GM18517 (cell line): ENCODE measurements around the gene MC2R.
"Not testable (repeated sequence)": the region's sequence is repeated elsewhere in the genome, so short reads cannot be mapped to it uniquely, and the experiment has no call there.

Experiments used
- ATAC-seq: cut with Tn5 transposase; IDR thresholded peaks from one replicate; pipeline ENCODE4 v1.9.1; 2021; ENCODE audit warnings: mild to moderate bottlenecking, moderate library complexity; ENCODE audit not compliant: unreplicated experiment

The MC2R gene

DNA sequence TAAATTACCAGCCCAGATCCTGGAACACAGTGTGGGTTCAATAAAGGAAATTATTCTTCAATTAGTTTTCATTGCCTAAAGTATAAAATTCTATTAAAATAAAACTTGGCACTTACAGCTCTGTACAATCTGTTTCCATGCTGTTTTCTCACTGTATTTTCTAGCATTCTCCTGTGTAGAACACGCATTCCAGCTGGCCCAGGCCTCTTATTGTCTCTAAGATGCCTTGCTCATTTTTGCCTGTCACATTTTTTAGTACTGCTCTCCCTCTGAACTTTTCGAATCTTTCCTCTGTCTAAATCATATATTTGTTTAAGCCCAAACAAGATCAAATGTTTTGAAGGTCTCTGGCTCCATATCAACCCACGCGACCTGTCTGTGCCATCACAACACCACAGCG, 20.8 kb downstream of the MC2R start:
- no peak for ATAC-seq

DNA sequence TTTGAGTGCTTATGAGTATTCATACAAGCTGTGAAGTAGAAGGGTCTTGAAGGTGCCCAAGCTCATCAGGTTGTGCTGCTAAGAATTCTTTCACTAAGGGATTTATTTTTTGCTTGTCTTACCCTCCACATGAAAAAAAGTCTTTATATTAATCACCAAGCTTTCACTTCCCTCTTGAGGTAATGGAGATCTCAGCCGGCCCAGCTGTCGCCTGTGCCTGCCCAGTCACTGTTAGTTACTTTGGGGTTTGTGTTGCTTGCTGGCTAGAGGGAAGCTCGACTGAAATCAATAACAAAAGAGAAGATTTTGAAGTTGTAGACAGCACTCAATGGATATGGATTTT, 21.9 kb downstream of the MC2R start:
- ATAC-seq = peak; percentile 99

DNA sequence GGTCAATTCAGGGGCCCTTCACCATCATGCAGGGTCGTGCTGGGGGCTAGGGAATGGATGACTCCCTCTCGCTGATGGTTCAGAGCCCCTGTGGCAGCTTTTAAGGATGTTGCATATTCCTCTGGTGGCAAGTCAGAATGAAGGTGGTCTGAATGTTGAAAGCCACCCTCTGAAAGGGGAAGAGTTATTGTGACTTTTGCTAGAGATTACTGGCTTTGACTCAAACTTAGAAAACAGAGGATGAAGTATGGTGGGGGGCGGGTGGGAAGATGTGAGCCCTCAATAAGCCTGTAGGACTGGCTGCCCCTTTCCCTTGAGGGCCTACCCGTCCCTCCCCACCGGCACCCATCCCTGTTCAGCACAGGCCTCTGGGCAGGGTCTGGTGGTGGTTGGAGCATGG, 23.2 kb downstream of the MC2R start:
- no peak for ATAC-seq

DNA sequence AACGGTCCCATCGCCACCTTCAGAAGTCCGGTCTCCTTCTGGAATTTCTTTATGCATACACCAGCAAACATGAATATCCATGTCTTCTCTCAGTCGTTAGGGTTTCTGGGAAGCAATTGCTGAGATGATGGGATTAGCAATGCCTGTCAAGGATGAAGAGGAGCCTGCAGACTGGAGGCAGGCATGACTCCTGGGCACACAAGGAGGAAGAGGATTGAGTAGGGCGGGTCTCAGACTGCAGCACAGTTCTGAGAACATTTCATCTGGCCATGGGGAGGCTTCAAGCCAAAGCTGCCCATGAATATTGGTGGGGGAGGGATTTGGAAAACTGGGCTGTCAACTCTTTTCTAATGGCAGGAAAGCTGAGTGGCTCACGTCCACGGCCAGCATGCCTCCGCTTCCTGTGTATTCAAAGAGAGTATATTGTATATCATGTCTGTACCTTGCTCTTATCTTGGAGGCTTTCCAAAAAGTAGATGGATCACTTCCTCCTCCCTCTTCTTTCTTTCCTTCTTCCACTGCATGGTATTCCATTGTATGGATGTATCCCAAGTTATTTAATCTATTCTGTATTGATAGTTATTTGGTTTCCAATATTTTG, 24.5 kb downstream of the MC2R start:
- ATAC-seq = no peak

DNA sequence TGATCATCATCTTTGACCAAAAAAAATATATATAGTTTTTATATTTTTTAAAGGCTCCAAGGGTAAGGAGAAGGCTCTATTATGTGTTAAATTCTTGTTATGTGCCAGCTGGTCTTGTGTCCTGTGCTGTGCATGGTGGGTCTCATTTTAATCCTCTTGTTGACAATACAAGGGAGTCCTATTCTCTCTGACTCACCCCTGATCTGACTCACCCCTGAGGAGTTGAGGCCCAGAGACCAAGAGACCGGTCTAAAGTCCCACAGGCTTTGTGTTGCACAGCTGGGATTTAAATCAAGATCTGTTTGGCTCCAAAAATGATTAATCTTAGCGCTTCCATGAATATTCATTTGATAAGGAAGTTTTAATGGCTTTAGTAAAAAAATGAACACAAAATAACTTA, 25.7 kb downstream of the MC2R start:
- ATAC-seq = no peak

DNA sequence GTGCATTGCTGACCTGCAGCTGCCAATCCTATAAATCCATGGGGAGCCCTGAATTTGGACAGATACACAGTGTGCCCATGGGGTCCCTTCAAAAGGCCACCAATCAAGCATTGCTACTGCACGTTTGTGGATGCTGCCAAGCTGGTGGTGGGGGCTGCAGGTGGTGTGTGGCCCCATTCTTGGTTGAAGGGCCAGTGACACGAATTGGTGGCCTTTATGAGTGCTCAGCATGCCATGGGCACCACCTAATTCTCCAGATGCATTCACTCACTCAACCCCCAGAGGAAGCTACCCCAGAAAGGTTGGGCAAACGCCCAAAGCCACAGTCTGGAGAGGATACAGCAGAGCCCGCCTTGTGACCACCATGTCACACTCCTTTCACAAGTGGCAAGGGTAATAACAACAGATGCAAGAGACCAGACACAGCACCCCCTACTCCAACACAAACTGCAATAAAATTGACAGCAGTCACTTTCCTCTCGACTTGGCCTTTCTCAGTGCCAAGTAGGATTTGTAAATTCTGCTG, 27.1 kb downstream of the MC2R start:
- ATAC-seq = no peak

DNA sequence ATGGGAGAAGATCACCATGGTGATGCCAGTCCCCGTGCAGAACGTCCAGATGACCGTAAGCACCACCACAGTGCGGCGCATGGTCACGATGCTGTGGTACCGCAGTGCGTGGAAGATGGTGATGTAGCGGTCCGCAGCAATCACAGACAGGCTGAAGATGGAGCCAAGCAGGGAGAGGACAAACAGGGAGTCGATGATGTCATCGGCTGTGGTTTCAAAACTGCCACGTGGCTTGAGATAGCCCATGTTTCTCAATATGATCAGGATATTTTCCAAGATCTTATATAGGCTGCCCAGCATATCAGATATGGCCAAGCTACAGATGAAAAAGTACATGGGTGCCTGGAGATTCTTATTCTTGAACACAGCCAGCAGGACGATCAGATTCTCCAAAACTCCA, 30.3 kb downstream of the MC2R start:
- ATAC-seq = no peak

DNA sequence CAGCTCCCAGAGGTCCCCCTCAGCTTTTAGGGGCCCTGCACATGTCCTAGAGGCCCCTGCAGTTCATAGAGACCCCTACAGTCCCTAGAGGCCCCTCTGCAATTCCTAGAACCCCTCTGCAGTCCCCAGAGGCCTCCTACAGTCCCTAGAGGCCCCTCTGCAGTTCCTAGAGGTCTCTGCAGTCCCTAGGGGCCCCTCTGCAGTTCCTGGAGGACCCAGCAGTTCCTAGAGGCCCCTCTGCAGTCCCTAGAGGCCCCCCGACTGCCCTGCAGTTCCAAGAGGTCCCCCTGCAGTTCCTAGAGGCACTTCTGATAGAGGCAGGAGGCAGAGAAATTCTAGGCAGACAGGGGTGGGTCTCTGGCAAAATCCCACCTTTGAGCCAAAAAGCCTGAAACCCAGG, 35.4 kb downstream of the MC2R start:
- no peak for ATAC-seq

DNA sequence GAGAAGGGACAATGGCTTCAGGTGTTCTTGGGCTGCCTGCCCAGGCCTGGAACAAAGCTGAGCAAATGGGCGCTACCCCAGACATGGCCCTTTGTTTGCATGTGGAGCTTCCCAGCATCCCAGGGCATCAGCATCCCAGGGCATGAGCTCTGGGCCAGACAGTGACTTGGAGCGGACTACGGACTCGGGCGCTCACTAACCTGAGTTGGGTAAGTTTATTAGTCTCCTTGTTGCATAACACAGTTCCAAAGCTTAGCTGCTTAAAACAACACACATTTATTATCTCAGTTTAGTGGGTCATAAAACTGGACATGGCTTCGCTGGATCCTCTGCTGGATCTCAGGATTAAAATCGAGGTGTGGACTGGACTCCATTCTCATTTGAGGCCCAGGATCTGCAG, 35.8 kb downstream of the MC2R start:
- ATAC-seq = no peak

DNA sequence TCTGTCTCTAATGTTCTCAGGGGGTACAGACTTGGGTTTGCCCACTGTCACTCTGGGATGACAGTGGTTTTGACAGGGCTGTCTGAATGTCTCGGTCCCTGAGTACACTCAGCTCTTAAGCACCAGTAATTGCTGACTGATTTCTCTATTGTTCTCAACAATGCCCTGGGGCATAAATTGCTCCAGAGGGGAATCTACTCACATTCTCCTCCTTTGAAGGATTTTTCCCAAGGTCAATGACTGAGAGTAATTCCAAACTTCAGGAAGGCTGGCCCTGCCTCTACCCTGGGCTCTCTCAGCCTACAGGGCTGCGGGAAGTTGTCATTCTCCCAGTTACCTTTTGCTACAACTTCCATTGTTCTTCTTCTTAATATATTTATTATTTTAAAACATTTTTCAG, 36.5 kb downstream of the MC2R start:
- no peak for ATAC-seq

DNA sequence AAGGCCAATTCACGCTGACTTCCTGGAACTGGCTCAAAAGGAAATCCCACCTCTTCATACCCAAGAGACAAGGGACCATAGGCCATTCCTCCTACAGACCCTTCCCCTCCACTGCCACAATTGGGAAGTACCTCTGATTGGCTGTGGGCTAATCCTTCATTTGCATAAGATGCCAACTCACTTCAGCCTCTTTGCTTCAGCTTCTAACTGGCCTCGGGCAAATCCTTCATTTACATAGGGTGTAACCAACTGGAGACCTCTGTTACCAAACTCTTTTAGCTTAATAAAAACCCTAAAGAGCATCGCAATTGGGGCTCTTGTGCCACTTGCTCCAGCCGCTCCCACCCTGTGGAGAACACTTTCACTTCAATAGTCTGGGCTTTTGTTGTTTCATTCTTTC, 38.2 kb downstream of the MC2R start:
- no peak for ATAC-seq

DNA sequence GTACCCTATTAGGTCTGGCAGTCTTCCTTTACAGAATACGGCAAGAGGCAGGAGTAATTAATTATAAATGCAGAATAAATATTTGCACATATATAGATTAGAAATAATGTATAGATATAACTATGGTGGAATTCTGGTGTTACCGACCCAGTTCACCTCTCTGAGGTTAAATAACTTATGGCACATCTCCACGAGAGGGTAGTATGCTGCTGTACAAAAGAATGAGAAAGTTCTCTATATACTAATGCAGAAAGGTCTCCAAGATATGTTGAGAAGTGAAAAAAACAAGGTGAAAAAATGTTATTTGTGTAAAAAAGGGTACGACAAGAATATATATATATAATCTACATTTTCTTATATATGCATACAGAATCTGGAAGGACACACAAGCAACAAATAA, 40.8 kb downstream of the MC2R start:
- ATAC-seq = no peak

DNA sequence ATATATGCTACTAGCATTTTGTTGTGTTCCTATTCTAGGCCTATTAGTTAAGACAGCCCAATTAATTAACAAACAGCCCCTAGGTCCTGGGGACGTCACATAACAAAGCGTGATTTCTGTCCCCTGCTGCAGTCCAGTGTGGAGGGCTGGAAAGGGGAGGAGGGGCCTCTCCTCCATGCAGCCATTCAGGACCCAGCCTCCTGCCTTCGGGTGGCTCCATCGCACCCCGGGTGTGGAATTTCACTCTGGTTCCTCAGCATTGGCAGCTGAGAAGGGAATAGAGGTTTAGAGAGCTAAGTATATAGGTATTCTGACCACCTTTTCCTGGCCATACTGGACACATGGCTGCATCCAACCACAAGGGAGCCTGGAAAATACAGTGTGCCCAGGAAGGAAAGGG, 42.4 kb downstream of the MC2R start:
- no peak for ATAC-seq

DNA sequence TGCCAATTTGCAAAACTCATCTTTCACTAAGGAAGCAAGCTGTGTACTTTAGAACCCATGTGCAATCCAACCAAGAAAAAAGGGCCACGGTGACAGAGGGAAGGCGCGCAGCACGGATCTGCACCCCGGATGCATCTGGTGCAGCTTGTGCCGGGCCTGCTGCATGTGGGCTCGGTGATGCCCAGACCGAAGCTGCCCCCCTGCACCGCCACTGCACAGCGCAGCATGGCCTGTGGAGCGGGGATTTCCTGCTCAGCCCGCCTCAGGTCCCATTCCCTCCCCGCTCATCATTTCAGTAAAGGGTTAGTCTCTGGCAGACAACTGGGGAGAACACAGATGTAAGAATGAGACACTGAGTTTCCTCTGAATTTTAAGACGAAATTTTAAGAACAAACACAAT, 43.0 kb downstream of the MC2R start:
- no peak for ATAC-seq

DNA sequence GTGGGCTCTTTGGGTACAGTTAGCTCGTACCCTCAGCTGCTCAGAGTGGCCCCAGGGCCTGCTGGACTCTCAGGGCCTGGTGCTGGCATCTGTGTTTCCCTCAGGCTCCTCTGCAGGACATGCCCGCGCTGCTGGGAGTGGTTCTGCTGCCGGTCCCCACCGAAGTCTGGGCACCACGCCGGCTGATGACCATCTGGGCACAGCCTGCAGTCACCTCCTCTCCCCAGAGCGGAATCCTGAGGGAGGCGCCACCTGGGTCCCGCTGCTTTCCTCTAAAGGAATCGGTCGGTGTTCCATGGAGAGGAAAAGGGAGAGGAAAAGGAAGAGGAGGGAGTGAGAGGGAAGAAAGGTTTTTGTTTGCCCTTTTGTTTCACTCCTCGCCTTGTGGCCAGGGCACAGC, 43.6 kb downstream of the MC2R start:
- ATAC-seq = no peak

DNA sequence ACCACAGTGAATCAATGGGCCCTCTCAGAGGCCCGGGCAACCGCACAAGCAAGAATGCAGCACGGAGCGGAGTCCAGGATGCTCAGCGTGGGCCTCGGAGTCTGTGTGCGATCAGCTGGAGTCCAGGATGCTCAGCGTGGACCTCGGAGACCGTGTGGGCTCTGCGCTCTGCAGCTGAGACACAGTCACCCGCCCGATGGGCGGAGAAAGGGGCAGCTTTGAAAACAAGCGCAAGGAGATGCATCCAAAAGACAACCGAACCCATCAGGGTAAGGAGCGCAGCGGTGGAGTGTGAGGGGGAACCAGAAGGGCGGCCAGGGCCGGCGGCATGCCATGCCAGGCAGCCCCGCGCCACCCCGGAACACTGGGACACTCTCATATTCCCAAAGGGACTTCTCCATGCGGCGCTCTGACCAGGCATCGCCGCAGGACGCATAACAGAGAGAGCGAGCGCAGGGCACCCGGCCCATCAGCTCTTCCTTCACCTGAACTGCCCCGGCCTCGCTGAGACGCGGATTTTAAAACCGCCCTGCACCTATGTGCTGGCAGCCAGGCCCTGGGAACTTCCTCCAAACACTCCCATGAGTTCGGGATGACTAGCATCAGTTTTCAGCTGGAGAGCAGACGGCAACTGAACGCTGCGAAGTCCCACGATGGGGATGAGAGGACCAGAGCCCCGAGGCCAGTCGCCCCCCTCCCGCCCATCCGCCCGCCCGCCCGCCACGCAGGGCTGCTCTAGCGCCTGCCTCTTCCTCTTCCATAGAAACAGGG, 46.6 kb downstream of the MC2R start:
- no peak for ATAC-seq

DNA sequence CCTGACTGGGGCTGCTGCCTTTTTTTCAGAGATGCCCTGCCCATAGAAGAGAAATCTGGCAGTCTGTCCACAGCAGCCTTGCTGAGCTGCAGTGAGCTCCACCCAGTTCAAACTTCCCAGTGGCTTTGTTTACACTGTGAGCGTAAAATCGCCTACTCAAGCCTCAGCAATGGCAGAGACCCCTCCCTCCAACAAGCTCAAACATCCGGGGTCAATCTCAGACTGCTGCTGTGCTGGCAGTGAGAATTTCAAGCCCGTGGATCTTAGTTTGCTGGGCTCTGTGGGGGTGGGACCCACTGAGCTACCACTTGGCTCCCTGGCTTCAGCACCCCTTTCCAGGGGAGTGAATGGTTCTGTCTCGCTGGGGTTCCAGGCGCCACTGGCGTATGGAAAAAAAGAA, 52.4 kb downstream of the MC2R start:
- ATAC-seq = not testable (repeated sequence)

DNA sequence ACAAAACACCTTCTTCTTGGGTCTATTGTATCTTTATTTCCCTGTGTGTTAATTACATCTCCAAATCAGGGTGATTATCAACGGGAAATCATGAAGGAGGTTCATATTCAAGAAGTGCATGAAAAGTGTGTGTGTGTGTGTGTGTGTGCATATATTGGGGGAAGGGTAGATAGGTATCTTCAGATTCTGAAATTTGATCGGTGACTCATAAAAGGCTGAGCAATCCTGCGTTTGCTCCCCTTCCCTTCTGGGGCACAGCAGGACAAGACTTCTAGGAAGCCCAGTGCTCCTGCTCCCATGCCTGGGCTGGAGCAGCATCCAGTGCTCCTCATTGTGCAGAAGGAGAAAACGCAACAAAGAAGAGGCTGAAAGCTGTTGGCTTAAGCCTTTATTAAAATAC, 65.5 kb downstream of the MC2R start:
- ATAC-seq = no peak

DNA sequence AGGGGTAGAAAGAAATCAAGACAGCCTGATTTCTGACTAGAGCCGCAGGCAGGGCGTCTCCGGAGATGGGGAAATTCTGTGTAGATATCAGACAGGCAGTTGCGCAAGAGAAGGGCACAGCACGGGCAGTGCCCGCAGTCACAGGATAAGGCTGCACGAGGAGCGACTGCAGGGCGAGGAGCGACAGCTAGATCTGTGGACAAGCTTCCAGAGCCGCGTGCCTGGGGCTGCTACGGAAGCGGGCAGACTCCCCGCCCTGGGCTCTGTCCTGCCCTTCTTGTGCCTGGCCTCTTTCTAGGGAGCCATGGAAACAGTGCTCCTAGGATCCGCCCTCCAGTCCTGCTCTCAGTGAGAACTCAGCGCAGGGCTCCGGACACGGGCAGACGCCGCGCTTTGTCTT, 78.8 kb downstream of the MC2R start:
- no peak for ATAC-seq

DNA sequence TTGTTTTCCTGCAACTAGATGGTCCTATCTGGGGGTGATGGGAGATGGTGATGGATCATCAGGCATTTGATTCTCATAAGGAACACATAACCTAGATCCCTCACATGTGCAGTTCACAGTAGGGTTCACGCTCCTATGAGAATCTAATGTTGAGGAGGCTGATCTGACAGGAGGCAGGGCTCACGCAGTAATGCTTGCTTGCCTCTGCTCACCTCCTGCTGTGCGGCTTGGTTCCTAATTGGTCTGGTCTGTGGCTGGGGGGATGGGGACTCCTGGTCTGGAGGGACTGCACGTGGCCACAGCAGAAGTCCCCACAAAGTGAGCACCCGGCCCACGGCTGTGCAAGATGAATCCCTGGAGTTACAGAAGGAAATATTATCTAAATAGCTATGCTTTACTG, 80.1 kb downstream of the MC2R start:
- no peak for ATAC-seq

DNA sequence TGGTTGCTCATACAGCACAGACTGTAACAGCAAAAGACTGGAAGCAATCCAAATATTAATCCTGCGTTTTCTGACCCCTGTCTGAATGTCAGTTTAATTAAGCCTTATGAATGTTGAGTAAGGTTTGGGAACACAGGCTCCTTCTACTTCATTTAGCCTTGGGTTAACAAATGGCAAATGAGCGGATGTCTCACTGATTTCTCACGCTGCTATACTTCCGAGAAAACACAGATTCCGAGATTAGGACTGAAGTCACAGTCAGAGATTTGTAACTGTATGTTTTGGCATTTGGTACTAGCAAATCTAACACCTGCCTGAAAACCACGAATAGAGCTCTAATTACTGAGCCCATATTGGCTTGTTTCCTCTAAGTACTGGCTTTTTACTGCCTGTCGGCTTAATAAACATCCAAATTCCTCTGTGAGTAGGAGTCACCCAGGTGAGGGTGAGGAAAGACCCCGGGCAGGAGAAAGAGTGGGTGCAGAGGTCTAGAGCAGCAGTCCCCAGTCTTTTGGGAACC, 80.8 kb downstream of the MC2R start:
- ATAC-seq = no peak
